Loucy (cell line): Measurements from ENCODE around the gene SYT8.

Experiments used
- EZH2phosphoT487 ChIP-seq: fragments of 200-600 bp; IDR thresholded peaks from 2 replicates; pipeline ENCODE4 v1.6.1; 2018; ENCODE audit warnings: antibody characterized with exemption, mild to moderate bottlenecking, moderate library complexity, borderline replicate concordance
- TF ChIP-seq, protein P1 (sequence below): fragments of 200-600 bp; sonication (generic); conservative IDR thresholded peaks from 2 replicates; pipeline ENCODE4 v1.5.1; 2014; ENCODE audit warnings: mild to moderate bottlenecking, antibody characterized with exemption, low read length

DNA sequence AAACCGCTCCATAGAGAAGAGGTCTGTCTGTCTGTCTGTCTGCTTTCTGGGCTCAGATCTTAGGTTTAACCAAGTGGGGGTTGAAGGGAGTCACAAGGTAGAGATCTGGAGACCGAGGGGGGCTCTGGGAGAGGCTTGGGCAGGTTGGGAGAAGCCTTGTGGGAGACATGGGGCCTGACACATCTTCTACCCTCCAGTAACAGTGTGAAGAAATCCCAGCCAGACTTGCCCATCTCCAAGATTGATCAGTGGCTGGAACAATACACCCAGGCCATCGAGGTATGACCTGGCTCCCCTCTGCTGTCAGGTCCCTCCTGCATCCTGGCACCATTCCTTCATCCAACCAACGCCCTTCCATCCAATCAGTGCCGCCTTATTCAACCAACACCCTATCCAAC lies 49.5 kb downstream of the SYT8 start:
- TF ChIP-seq, protein P1, sequence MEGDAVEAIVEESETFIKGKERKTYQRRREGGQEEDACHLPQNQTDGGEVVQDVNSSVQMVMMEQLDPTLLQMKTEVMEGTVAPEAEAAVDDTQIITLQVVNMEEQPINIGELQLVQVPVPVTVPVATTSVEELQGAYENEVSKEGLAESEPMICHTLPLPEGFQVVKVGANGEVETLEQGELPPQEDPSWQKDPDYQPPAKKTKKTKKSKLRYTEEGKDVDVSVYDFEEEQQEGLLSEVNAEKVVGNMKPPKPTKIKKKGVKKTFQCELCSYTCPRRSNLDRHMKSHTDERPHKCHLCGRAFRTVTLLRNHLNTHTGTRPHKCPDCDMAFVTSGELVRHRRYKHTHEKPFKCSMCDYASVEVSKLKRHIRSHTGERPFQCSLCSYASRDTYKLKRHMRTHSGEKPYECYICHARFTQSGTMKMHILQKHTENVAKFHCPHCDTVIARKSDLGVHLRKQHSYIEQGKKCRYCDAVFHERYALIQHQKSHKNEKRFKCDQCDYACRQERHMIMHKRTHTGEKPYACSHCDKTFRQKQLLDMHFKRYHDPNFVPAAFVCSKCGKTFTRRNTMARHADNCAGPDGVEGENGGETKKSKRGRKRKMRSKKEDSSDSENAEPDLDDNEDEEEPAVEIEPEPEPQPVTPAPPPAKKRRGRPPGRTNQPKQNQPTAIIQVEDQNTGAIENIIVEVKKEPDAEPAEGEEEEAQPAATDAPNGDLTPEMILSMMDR, result no peak
- TF ChIP-seq EZH2phosphoT487, result no peak
